Endometrial microvascular endothelial cells (primary cell): ENCODE measurements around the gene PODXL. TPM values are rescaled to one million over a fixed set of nuclear protein-coding genes. Genes with fewer than 3 reads are reported as not detected.

Source experiments
- in situ Hi-C: cut with HindIII; loops from 2 replicates; pipeline ENCODE4 v1.10.0; 2017; ENCODE audit warnings: low sequenced_read_pairs, low pct_unique_long_range_greater_than_20kb; ENCODE audit errors: inconsistent ontology term
- total RNA-seq: library from RNA; depleted of rRNA; stranded (reverse); fragments of >200 nt; gene quantifications from one replicate; pipeline ENCODE4 v1.2.3, GENCODE V29; 2015; ENCODE audit errors: inconsistent ontology term

The PODXL gene
- total RNA-seq = 150 TPM

DNA sequence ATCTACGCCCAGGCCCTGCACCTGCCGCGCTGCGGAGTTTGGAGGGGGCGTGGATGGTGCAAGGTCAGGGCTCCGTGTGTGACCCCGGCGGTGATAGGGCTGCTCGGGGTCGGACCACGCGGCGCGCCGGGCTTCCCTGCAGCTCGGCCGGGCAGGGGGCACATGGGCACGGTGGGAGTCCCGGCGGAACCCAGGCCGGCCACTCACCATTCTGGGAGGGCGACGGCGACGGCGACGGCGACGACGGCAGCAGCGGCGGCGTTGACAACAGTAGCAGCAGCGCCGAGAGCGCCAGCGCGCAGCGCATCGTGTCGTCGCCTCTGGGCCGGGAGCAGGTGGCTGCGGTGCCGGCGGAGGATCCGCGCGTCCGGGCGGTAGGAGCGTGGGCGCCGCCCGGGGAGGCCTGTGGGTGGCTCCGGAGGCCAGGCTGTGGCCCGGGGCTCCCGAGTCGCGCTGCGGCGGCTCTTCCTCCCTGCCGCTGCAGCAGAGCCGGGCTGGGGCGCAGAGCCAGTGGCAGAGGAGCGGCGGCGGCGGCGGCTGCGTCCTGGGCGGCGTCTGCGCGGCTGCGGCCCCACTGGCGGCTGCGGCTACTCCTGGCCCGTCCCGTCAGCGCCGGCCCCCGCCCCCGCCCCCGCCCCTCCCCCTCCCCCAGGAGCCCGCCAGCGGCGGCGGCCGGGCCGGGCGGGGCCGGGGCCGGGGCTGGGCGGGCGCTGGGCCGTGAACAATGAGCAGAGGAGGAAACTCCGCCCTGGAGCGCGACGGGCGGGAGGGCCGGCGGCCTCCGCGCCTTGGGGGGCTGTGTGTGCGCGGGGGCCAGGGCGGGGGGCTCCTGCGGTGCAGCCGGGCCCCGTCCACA is at the start of gene PODXL:
Gene PODXL, minus strand, starts transcription at position 576 of the 856 bp plus-strand sequence. Its CDS starts 269 bp downstream, at position 307.
- in situ Hi-C loops = no loop called here

DNA sequence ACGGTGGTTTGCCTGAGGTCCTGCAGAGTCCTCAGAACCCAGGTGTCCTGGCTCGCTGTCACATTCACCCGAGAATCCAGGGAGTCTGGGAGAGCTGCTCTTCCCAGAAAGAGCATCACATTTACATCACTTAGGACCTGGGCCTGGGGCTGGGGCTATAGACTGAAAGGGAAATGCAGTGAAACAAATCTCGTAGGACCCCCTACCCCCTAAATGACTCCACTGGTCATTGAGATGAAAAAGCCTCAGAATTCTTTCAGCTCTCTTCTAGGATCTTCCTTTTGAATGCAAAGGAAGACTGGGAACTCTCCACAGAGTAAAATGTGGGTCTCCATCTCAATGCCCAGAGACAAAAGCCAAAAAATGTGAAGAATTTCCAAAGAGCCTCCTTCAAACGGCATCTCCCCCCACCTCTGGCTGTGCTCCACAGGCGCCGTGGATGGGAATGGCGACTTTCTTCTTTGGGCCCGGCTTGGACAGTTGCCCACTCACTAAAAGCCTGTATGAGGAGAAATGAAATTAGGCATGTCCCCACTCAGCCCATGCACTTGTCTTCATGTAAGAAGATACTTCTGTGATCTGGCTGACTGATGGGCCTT is 49.0 kb upstream of the PODXL start:
- in situ Hi-C loops = no loop called here

DNA sequence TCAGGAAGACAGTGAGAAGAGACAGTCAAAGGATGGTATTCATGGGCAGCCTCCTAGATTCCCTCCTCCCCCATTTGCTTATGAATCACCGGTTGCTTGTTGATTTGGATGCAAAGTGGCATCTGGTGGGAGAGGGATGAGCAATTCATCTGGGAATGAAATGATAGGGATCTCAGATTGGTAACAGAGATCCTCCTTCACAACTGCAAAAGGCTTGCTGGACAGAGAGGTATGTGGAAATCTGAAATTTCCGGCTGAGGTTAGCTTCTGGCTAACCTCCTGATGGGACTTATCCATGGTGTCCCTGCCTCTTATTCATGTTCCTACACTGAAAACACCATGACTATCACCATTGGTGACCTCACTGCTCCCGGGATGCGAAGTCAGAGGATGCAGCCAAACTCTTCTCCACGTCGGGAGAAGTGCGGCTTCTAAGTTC is 48.4 kb upstream of the PODXL start:
- in situ Hi-C loops = no loop called here

DNA sequence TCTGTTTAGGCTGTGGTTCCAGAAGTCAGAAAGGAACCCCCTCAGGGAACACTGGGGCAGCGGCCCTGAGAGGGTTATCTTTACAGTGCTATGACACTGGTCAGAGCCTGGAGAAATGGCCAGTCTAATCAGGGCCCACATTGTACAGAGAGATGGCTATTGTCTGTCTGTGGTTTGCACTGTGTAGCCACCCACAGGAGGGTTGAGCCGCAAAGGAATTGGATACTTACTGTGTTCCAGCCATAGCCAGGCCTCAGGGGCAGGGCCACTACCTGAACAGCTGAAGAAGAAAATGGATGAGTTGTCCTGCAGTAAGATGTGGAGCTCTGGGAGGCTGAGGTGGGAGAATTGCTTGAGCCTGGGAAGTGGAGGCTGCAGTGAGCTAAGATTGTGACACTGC is 47.5 kb upstream of the PODXL start:
- in situ Hi-C loops = no loop called here

DNA sequence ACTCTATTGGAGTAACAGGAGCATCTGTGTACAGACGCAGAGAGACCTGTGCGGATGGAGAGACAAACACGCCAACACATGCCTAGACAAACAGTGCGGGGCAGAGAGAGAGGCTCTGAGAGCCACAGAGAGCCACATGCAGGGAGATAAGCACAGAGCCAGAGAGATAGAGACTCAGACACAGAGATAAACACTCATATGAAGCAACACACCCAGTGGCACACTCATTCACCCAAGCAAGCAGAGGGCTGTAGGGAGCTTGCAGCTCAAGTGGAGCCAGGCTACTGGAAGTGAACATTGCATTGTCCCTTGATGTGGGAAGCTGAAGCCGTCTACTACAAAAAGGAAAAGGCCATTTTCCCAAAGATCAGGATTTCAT is 46.6 kb upstream of the PODXL start:
- in situ Hi-C loops = no loop called here

DNA sequence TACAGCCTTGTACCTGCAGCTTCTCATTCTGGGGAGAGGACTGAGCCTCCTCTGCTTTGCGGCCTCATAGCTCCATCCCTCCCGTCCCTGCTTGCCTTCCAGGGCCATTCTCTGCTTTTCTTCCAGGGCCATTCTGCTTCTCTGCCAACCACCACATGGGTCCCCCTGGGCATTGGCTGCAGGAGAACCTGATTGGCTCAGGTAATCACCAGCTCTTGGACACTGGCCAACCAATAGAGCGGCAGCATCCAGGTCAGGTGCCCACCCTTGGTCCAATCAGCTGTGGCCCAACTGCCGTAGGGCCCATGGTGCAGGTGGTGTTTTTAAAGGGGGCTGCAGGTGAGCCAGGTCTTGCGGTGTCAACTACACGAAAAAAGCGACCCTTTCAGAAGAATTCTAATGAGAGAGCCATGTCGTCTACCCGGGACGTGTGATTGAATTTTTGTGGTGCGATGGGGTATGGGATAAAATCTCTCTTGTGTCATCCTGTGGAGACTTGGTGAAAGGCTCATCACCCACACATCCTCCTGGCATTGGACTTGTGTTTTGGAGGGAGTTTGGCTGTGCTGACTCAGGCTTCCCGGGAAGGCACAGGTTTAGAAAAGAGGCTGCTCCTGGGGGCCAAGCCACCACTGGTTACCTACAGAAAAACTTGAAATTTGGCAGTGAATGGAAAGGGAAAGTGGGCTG is 46.0 kb upstream of the PODXL start:
- in situ Hi-C loops = no loop called here

DNA sequence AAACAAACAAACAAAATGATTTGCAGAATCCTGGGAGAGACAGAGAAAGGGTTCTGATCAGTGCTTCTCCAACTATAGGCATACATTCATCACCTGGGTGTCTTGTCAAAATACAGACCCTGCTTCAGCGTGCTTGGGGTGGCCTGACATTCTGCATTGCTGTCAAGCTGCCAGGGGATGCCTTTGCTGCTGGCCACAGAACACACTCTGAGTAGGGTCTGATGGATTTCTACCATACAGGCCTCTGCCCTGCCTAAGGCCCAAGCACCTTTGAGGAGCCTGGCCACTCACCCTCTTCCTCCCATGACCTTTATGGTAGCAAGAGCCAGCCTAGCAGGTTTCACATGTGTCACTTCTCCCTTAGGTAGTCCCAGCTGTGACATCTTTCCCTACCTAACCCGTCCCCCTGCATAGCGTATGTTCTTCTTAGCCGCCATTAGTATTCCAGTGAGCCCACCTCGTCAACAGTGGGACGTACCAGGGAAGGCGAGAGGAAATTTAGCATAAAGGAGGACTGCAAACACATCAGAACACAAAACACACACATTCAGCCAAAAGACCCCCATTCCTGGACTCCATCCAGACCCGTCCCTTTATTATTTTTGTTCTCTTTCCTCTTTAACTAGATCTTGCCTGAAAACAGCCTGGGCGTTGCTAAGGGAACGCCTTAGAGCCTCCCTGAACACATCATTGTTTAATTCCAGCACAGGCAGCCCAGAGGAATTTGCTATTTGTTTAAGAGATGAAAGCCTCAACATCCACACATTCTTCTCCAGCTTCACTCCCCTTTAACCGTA is 43.9 kb upstream of the PODXL start:
- in situ Hi-C loops = no loop called here

DNA sequence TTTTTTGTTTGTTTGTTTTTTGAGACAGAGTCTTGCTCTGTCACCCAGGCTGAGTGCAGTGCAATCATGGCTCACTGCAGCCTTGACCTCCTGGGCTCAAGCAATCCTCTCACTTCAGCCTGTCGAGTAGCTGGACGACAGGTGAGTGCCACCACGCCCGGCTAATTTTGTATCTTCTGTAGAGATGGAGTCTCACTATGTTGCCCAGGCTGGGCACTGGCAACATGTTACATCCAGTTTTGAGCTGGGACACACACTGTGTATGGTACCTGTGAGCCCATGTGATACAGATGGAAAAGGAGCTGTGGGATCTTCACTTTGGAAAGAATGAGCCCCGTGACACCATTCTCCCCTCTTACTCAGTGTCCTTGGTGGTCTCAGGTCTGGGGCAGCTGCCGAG is 40.4 kb upstream of the PODXL start:
- in situ Hi-C loops = no loop called here

DNA sequence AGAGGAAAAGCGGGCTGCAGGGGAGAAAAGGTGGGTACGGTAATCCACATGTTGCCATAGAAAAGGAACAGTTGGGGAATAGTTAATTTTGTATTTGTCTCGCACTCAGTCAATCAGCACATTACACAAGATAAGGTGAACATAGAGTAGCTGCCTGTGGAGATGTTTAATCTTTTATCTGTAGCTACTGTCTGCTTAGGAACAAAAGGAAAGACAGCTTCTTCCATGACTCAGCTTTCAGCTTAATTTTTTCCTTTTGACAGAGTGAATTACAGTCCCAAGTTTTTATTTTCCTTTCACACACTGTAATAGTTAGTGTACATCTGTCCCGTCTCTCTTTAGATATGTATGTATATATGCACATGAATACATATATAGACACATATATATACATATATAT is 39.3 kb upstream of the PODXL start:
- in situ Hi-C loops = no loop called here

DNA sequence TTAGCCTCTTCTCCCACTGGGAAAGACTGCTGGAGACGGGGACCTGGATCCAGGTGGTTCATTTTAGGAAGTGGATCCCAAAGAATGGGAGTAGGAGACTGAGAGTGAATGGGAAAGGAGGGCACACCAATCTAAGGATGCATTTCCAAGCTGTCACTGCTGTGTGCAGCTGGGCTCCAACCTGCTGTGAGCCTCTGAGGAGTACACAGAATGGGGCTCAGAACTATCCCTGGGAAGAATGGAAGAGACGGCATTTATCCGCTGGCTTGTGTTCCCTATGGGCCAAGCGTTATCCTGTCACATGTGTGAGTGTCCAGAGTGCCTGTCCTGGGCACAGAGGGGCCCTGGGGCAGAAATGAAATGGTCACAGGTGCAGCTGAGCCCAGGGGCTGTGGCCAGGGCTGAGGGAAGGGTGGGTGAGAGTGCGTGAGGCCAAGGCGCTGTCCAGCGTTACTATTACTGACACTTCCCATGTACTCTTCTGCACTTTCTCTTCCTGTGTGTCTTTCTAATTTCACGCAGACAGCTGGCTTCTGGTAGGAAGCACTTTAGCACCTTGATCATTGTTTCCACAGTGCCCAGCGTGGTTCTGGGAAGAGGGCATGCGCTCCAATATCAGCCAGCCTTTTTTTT is 35.4 kb upstream of the PODXL start:
- in situ Hi-C loops = no loop called here

DNA sequence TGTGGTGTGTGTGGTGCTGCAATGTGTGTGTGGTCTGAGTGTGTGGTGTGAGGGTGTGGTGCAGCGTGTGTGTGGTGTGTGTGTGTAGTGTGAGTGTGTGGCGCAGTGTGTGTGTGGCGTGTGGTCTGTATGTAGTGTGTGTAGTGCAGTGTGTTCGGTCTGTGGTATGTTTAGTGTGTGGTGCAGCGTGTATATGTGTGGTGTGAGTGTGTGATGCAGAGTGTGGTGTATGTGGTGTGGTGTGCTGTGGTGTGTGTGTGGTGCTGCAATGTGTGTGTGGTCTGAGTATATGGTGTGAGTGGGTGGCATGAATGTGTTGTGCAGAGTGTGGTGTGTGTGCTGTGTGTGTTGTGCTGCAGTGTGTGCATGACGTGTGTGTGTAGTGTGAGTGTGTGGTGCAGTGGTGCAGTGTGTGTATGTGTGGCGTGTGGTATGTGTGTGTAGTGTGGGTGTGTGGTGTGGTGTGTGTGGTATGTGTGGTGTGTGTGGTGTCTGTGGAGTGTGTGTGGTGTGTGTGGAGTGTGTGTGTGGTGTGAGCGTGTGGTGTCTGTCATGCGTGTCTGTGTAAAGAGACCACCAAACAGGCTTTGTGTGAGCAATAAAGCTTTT is 31.0 kb upstream of the PODXL start:
- in situ Hi-C loops = no loop called here

DNA sequence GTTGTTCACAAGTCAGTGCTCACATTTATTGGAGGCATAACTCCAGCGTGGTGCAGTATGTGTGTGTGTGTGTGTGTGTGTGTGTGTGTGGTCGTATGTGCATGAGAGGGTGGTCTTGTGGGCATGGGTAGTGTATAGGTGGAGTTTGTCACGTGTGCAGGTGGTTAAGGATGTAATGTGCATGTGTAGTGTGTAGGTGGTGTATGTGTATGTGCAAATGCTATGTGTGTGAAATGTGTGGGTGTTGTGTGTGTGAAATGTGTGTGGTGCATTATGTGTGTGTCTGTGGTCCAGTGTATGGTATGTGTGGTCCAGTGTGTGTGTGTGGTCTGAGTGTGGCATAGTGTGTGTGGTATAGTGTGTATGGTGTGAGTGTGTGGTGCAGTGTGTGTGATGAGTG is 30.3 kb upstream of the PODXL start:
- in situ Hi-C loops = no loop called here

DNA sequence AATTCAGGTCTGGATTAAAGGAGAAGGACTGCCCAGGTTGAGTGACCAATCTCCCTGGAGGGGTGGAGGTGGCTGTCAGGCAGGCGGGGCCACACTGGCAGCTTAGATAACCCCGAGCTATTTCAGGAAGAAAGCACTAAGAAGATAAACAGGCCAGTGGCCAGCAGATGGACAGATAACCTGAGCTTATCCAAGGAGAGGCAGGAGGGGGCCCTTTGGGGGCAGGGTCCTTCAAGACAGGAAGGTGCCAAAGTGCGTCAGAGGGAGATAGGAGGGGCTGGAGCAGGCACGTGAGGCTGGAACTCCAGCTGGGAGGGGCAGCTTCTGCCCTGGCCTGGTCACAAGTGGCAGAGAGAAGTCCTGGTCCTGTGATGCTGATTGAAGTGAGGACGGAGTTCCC is 29.8 kb upstream of the PODXL start:
- in situ Hi-C loops = no loop called here

DNA sequence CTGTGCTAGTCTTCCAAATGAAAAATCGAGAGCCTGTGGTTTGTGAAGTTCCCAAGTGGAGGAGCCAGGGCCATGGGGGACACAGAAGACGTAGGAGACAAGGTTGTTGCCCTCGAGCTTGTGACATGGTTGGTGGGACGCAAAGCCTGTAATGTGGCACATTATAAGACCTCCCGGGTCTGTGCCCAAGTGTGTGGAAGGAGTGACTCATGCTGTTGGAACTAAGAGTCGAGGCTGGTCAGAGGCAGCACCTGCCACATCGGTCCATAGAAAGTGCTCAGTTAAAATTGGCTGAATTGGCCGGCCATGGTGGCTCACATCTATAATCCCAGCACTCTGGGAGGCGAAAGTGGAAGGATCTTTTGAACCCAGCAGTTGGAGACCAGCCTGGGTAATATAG is 27.0 kb upstream of the PODXL start:
- in situ Hi-C loops = no loop called here

DNA sequence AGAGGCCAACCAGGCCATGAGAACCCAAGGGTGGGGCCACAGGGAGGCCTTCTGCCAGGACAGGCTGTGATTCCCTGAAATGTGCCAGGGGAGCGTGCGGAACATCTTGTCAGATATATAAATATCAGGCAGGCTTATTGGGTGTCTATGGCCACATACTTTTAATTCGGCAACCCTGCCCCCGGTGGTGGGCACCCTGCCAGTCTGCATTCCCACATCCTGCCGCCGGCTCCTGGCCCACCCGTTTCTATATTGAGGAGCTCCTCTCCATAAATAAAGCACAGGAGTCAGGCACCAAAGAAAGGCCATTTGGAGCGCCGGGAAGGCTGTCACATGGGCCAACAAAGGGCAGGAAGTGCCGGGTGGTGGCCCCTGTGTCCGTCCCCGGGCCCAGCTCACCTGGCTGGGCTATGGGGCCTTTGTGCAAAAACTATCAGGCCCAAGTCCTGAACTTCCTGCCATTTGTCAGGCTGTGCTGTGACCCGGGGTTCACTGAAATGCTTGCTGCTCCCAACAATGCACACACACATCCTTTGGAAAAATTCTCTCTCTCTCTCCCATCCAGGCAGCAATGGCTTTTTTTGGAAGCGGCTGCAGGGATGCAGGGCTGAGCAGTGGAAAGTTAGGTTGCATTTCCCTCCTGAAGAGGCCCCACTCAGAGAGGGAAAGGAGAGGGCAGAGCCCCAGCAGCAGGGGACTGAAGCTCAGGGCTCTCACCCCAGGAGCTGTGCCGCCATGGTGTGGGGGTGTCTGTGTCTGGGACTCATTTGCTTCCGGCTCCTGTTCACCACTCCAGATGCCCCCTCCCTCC is 25.0 kb upstream of the PODXL start:
- in situ Hi-C loops = no loop called here

DNA sequence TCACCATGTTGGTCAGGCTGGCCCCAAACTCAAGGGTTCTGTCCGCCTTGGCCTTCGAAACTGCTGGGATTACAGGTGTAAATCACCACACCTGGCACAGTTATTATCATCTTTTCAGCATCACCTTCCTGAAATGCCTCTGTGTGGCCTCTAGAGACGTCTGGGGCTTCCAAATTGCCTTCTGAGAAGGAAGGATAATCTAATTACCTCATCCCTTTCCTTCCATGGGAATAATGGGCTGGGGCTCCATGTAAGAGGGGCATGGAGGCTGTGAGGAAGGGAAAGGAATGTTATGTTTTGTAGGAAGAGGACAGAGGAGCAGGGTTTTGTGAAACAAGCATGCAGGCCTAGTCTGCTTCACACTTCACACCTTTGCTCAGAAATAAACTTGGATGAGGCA is 22.2 kb upstream of the PODXL start:
- in situ Hi-C loops = no loop called here

DNA sequence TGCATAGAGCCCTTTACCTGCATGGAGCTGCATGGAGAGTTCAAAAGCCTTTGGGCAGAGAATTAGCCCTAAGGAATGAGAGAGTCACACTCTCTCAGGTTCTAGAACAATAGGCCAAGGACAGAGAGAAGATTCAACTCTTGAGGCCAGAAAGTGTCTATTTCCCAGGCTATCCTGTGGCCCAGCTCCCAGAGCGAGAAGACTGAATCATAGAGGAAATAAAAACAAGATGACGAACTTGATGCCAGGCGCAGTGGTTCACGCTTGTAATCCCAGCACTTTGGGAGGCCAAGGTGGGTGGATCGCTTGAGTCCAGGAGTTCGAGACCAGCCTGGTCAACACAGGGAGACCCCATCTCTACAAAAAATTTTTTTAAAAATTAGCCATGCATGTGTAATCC is 18.3 kb upstream of the PODXL start:
- in situ Hi-C loops = no loop called here

DNA sequence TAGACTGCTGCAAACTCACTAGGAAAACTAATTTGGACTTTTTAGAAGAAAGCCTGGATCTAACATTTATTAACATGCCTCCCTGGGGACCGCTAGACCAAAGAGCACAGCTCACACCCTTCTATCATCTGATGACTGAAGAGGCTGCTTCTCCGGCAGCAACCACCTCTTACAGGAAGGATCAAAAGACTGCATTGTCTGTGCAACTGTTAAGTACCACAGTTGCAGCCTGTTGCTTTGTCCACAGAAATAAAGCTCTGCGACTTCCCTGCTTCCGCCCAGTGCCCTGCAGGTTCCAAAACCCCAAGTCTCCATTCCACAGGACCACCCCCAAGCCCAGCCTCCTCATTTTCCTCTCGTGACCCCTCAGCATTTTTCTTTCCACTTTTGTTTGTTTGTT is 14.0 kb upstream of the PODXL start:
- in situ Hi-C loops = no loop called here
